Gastrocnemius medialis (tissue), 4 donors: ENCODE results near the gene SKAP2. TPM values are rescaled to one million over a fixed set of nuclear protein-coding genes. Genes with fewer than 3 reads are reported as not detected.

Source experiments
- ATAC-seq, 2 donors: fragments of 150-250 bp; one replicate each; pipeline ENCODE4 v1.9.1; 2016
- DNase-seq, 2 donors: peaks; one replicate each; pipeline ENCODE4 v3.0.0-alpha.2; 2019
- H3K27ac ChIP-seq, 4 donors: fragments of 200-600 bp; sonication (generic); 1 replicate in 1 of 4; 2 replicates in 3 of 4; pipeline ENCODE4 v1.5.1; 2016 to 2018; ENCODE audit warnings: mild to moderate bottlenecking in 2 of 4, moderate library complexity in 1 of 4
- H3K27me3 ChIP-seq, 3 donors: fragments of 200-600 bp; sonication (generic) in 2 of 3; 1 replicate in 1 of 3; 2 replicates in 2 of 3; pipeline versions ENCODE4 v1.5.1 to v1.6.0; 2016 to 2019; ENCODE audit warnings: mild to moderate bottlenecking in 1 of 3, moderate library complexity in 1 of 3
- H3K36me3 ChIP-seq, 2 donors: fragments of 200-600 bp; sonication (generic) in 1 of 2; one replicate each; pipeline ENCODE4 v1.5.1; 2017 to 2018
- H3K4me1 ChIP-seq, 2 donors: fragments of 200-600 bp; sonication (generic) in 1 of 2; one replicate each; pipeline ENCODE4 v1.5.1; 2016 to 2017; ENCODE audit warnings: mild to moderate bottlenecking in 2 of 2
- H3K4me3 ChIP-seq, 4 donors: fragments of 200-600 bp; sonication (generic) in 3 of 4; 1 replicate in 1 of 4; 2 replicates in 3 of 4; pipeline ENCODE4 v1.5.1; 2016 to 2019; ENCODE audit warnings: mild to moderate bottlenecking in 2 of 4
- H3K9me3 ChIP-seq, 3 donors: fragments of 200-600 bp; sonication (generic) in 2 of 3; 1 replicate in 1 of 3; 2 replicates in 2 of 3; pipeline ENCODE4 v1.5.1; 2016 to 2019
- POLR2A ChIP-seq, 2 donors: fragments of 450-650 bp; IDR thresholded peaks; one replicate each; pipeline ENCODE4 v1.6.1; 2017; ENCODE audit warnings: antibody characterized with exemption in 2 of 2, mild to moderate bottlenecking in 2 of 2, moderate library complexity in 2 of 2
- in situ Hi-C, 4 donors: fragments of 200-750 bp; cut with MboI; loops; one replicate each; pipeline versions ENCODE4 v1.15.0 to v1.8.0; 2017; ENCODE audit warnings: low sequenced_read_pairs in 4 of 4
- intact Hi-C: fragments of 100-400 bp; cut with DNase I; formaldehyde crosslinking; loops from one replicate; pipeline ENCODE4 v1.15.1; 2023; ENCODE audit warnings: low total_unique reads
- total RNA-seq, 4 donors: library from RNA; depleted of rRNA; stranded (reverse); fragments of >200 nt; gene quantifications; one replicate each; pipeline versions ENCODE4 v1.1.0 to v1.2.3, GENCODE V29; 2016
- TF ChIP-seq, protein P1 (sequence below), 5 experiments: fragments of 450-650 bp in 3 of 5; fragments of 200-600 bp in 2 of 5; sonication (generic) in 2 of 5; IDR thresholded peaks in 4 of 5; conservative IDR thresholded peaks in 1 of 5; 1 replicate in 4 of 5; 2 replicates in 1 of 5; pipeline ENCODE4 v1.5.1; 2016 to 2019; ENCODE audit warnings: antibody characterized with exemption in 5 of 5, mild to moderate bottlenecking in 3 of 5, moderate library complexity in 3 of 5

SKAP2 gene
- total RNA-seq, 4 donors from 2014 or later, result 6.1 to 23.5 (median 17.1) TPM

- no peak for DNase-seq
- in situ Hi-C loops, result no loop called here
Observed at GRCh38 chr7:26691406-26691805, 173.0 kb downstream of the SKAP2 start.

DNA sequence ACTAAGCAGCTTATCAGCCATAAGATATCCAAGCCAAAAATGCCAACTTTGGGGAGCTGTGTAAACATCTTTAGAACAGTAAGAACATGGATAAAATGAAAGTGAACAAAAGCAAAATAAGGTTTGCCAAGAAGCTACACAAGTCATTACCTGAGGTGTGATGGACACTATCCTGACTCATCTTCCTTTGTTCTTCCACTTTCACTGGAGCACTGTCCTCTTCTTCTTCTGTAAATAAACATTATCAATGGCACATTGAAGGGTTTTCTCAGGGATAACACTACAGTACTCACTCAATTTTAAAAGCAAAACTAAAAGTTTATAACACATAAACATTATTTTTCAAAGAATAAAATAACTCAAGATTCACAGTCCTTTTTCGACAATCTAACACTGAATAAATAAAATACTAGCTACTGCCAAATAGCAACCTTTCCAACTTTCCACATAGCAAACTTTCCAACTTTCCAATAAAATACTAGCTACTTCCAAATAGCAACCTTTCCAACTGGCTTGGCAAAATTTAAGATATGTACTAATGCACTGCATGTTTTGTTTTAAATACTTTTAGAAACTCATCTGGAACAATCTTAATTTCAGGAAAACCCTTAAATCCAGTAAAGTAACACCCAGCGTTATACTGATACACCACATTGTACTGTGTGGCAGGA, 174.1 kb downstream of the SKAP2 start:
- Histone ChIP-seq H3K9me3 (no peaks in the 10 kb centered on the region), H3K27me3 (no peaks in the 10 kb centered on the region), H3K4me1 (peaks cover 0 to 6% of the 10 kb centered on the region in 2 donors), H3K4me3 (no peak overlapping the region), H3K36me3 (no peaks in the 10 kb centered on the region), H3K27ac (no peak overlapping the region)
- DNase-seq (no peak), ATAC-seq (no peak)
- in situ Hi-C loops, result no loop called here
- intact Hi-C loops, result no loop called here
- TF ChIP-seq, protein P1, sequence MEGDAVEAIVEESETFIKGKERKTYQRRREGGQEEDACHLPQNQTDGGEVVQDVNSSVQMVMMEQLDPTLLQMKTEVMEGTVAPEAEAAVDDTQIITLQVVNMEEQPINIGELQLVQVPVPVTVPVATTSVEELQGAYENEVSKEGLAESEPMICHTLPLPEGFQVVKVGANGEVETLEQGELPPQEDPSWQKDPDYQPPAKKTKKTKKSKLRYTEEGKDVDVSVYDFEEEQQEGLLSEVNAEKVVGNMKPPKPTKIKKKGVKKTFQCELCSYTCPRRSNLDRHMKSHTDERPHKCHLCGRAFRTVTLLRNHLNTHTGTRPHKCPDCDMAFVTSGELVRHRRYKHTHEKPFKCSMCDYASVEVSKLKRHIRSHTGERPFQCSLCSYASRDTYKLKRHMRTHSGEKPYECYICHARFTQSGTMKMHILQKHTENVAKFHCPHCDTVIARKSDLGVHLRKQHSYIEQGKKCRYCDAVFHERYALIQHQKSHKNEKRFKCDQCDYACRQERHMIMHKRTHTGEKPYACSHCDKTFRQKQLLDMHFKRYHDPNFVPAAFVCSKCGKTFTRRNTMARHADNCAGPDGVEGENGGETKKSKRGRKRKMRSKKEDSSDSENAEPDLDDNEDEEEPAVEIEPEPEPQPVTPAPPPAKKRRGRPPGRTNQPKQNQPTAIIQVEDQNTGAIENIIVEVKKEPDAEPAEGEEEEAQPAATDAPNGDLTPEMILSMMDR (IDR thresholded peaks at IDR 0.05 in 4 of 5, conservative IDR thresholded peaks at IDR 0.05 in 1 of 5), result no peak
- TF ChIP-seq POLR2A (IDR thresholded peaks at IDR 0.05), result no peak

More at GRCh38 chr7:26691406-26691805, 173.0 kb downstream of the SKAP2 start:
- no peaks in the 10 kb centered on the region for H3K27me3 ChIP-seq
- H3K9me3 ChIP-seq, result no peaks in the 10 kb centered on the region
- TF ChIP-seq POLR2A (IDR thresholded peaks at IDR 0.05), result no peak
- TF ChIP-seq, protein P1 (IDR thresholded peaks at IDR 0.05 in 4 of 5, conservative IDR thresholded peaks at IDR 0.05 in 1 of 5), result no peak
- peaks cover 0 to 6% of the 10 kb centered on the region in 2 donors for H3K4me1 ChIP-seq
- ATAC-seq, result no peak
- H3K36me3 ChIP-seq, result no peaks in the 10 kb centered on the region
- no peak overlapping the region for H3K4me3 ChIP-seq
- intact Hi-C loops, result no loop called here
- H3K27ac ChIP-seq, result no peak overlapping the region

- TF ChIP-seq, protein P1 (IDR thresholded peaks at IDR 0.05 in 4 of 5, conservative IDR thresholded peaks at IDR 0.05 in 1 of 5), result no peak
- TF ChIP-seq POLR2A (IDR thresholded peaks at IDR 0.05), result no peak
- Histone ChIP-seq H3K4me1 (peaks cover 0 to 6% of the 10 kb centered on the region in 2 donors), H3K36me3 (no peaks in the 10 kb centered on the region), H3K27me3 (no peaks in the 10 kb centered on the region), H3K27ac (no peak overlapping the region), H3K4me3 (no peak overlapping the region), H3K9me3 (no peaks in the 10 kb centered on the region)
- ATAC-seq, result no peak
- intact Hi-C loops (no loop called here), in situ Hi-C loops (no loop called here)
- DNase-seq, result no peak
Observed at GRCh38 chr7:26688936-26689506, 175.4 kb downstream of the SKAP2 start.

GRCh38 chr7:26688388-26688787, 176.0 kb downstream of the SKAP2 start:
- ATAC-seq, result no peak
- Histone ChIP-seq H3K4me1 (peaks cover 0 to 6% of the 10 kb centered on the region in 2 donors), H3K36me3 (no peaks in the 10 kb centered on the region), H3K9me3 (no peaks in the 10 kb centered on the region), H3K4me3 (no peak overlapping the region), H3K27ac (no peak overlapping the region), H3K27me3 (no peaks in the 10 kb centered on the region)
- in situ Hi-C loops, result no loop called here
- TF ChIP-seq, protein P1 (IDR thresholded peaks at IDR 0.05 in 4 of 5, conservative IDR thresholded peaks at IDR 0.05 in 1 of 5), result no peak
- TF ChIP-seq POLR2A (IDR thresholded peaks at IDR 0.05), result no peak
- no peak for DNase-seq
- intact Hi-C loops, result no loop called here
